Natural killer cell (primary cell): ENCODE results near the gene TLCD2. TPM values are rescaled to one million over a fixed set of nuclear protein-coding genes. Genes with fewer than 3 reads are reported as not detected.

Experiments used
- ATAC-seq, 3 donors: fragments of 150-1000 bp in 2 of 3; fragments of 200-7000 bp in 1 of 3; cut with Tn5 transposase; 1 replicate in 1 of 3; 2 replicates in 2 of 3; pipeline ENCODE4 v1.10.0; 2021; ENCODE audit warnings: mild to moderate bottlenecking in 2 of 3, moderate library complexity in 2 of 3
- DNase-seq, 2 donors: peaks; one replicate each; pipeline versions ENCODE4 v3.0.0 to v3.0.0-alpha.2; 2013 to 2021; ENCODE audit warnings: mixed read lengths in 1 of 2
- H3K27ac ChIP-seq: one replicate; pipeline ENCODE4 v1.5.1; 2013; ENCODE audit warnings: mild to moderate bottlenecking, low read length
- H3K27me3 ChIP-seq: one replicate; pipeline ENCODE4 v1.6.1; 2013; ENCODE audit warnings: low read length; ENCODE audit not compliant: control insufficient read depth, insufficient read depth
- H3K36me3 ChIP-seq: one replicate; pipeline ENCODE4 v1.6.1; 2013; ENCODE audit warnings: low read length; ENCODE audit not compliant: control insufficient read depth, insufficient read depth
- H3K4me1 ChIP-seq: one replicate; pipeline ENCODE4 v1.6.1; 2013; ENCODE audit warnings: low read length; ENCODE audit not compliant: control insufficient read depth, insufficient read depth
- H3K4me3 ChIP-seq: one replicate; pipeline ENCODE4 v1.5.1; 2013; ENCODE audit warnings: low read length
- H3K9me3 ChIP-seq: one replicate; pipeline ENCODE4 v1.6.1; 2013; ENCODE audit warnings: low read length; ENCODE audit not compliant: control insufficient read depth, insufficient read depth
- H3K27ac Mint-ChIP-seq, 2 donors: one replicate each; pipeline ENCODE4 v1.8.0; 2022; ENCODE audit warnings: mild to moderate bottlenecking in 2 of 2, mixed read lengths in 2 of 2, moderate library complexity in 1 of 2
- H3K27me3 Mint-ChIP-seq, 2 donors: one replicate each; pipeline ENCODE4 v1.8.0; 2022; ENCODE audit warnings: low read depth in 2 of 2, mixed read lengths in 2 of 2
- H3K36me3 Mint-ChIP-seq: one replicate; pipeline ENCODE4 v1.8.0; 2022; ENCODE audit warnings: mixed read lengths
- H3K4me1 Mint-ChIP-seq, 2 donors: one replicate each; pipeline ENCODE4 v1.8.0; 2022; ENCODE audit warnings: mixed read lengths in 2 of 2
- H3K4me3 Mint-ChIP-seq: one replicate; pipeline ENCODE4 v1.8.0; 2022; ENCODE audit warnings: mild to moderate bottlenecking, moderate library complexity, mixed read lengths
- H3K9me3 Mint-ChIP-seq, 2 donors: one replicate each; pipeline ENCODE4 v1.8.0; 2022; ENCODE audit warnings: mixed read lengths in 2 of 2
- WGBS: methylation state at CpG from one replicate; pipeline ENCODE4 v1.1.7; 2013; ENCODE audit warnings: missing lambda C conversion rate; ENCODE audit not compliant: insufficient coverage; 5-methylcytosine and 5-hydroxymethylcytosine counted together
- intact Hi-C: fragments of 100-400 bp; cut with micrococcal nuclease; formaldehyde crosslinking; loops from one replicate; pipeline ENCODE4 v1.14.2; 2022
- total RNA-seq, 4 donors: library from RNA; stranded (reverse); fragments of 120-200 nt in 1 of 4; gene quantifications; one replicate each; pipeline versions ENCODE4 v1.2.3 to v1.2.4, GENCODE V29; 2013 to 2022
- TF ChIP-seq, protein P1 (sequence below): fragments of 200-600 bp; IDR thresholded peaks from one replicate; pipeline ENCODE4 v1.8.0; 2022; ENCODE audit warnings: antibody characterized with exemption

Gene TLCD2
- total RNA-seq, 3 donors from 2014 or later (not counting 1 experiment from before 2014, with no cell fraction given), result 0.18 to 0.28 (median 0.28) TPM

DNA sequence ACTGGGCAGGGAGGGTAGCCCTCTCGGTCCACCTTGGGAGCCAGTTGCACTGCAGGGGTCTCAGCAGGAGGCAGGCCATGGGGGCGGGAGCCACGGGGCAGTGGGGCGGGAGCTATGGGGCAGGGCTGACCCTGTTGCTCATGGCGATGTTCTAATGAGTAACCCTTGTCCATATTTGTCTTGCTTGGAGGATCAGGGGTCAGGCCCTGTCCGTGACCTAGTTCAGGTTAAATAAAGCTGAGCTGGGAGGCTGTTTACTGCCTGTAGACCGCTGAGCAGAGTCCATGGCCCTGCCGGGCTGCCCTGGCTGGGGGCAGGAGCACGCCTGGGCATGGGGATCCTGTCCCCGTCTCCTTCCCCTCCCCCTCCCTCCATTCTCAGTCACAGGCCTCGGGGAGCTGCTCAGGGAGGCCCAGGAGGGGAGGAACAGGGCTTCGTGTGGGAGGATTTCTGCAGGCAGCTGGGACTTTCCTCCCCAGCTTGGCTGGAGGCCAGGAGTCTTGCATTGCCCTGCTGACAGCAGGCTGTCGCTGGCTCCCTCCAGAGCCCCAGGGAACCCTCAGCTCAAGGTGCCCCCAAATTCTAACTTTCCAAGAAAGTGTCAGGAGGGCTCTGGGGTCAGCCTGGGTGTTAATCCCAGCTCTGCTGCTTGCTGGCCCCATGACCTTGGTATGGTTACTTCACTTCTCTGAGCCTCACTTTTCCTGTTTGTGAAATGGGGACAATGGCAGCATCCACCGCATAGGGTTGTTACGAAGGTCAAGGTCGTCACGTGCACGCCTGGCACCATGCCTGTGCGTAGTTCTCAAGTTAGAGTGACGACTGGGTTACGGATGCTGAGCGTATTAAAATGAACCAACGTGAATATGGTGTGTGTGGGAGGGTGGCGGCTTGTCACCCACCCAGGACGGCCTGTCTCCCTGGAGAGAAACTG lies 26.4 kb upstream of the TLCD2 start:
- H3K27ac Mint-ChIP-seq, result no peak overlapping the region
- Histone ChIP-seq H3K9me3 (no peaks in the 10 kb centered on the region), H3K27ac (no peak overlapping the region), H3K27me3 (no peaks in the 10 kb centered on the region), H3K4me3 (no peak overlapping the region), H3K36me3 (peaks cover 24% of the 10 kb centered on the region), H3K4me1 (no peaks in the 10 kb centered on the region)
- TF ChIP-seq, protein P1, sequence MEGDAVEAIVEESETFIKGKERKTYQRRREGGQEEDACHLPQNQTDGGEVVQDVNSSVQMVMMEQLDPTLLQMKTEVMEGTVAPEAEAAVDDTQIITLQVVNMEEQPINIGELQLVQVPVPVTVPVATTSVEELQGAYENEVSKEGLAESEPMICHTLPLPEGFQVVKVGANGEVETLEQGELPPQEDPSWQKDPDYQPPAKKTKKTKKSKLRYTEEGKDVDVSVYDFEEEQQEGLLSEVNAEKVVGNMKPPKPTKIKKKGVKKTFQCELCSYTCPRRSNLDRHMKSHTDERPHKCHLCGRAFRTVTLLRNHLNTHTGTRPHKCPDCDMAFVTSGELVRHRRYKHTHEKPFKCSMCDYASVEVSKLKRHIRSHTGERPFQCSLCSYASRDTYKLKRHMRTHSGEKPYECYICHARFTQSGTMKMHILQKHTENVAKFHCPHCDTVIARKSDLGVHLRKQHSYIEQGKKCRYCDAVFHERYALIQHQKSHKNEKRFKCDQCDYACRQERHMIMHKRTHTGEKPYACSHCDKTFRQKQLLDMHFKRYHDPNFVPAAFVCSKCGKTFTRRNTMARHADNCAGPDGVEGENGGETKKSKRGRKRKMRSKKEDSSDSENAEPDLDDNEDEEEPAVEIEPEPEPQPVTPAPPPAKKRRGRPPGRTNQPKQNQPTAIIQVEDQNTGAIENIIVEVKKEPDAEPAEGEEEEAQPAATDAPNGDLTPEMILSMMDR, result no peak
- 86% methylated on average over 25 of the region's 25 CpGs for WGBS
- ATAC-seq (no peak), DNase-seq (peak in 1 of 2 donors; percentile 58)
- no peak overlapping the region for H3K4me3 Mint-ChIP-seq
- H3K9me3 Mint-ChIP-seq, result no peaks in the 10 kb centered on the region
- H3K27me3 Mint-ChIP-seq, result no peaks in the 10 kb centered on the region
- peaks cover 0 to 12% of the 10 kb centered on the region in 2 donors for H3K4me1 Mint-ChIP-seq
- intact Hi-C loops, result no loop called here
- H3K36me3 Mint-ChIP-seq, result no peaks in the 10 kb centered on the region

DNA sequence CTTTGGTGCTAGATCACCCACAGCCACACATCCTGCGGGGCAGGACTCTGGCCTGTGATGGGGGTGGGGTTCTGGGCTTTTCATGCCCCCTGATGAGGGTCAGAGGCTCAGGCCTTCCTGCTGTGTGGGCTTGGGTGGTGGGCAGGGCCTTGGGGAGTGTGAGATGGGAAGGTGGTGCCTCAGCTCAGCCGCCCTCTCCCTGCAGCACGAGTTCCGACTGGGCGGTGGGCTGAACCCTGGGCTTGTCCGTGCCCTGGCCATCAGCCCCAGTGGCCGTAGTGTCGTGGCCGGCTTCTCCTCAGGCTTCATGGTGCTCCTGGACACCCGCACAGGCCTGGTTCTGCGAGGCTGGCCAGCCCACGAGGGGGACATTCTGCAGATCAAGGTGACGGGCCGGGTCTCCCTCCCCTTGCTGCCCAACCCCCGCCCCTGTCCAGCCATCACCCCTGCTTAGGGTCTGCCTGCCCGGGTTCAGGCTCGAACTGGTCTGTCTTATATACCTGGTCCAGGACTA lies 25.7 kb upstream of the TLCD2 start:
- Histone ChIP-seq H3K9me3 (no peaks in the 10 kb centered on the region), H3K27ac (no peak overlapping the region), H3K4me3 (no peak overlapping the region), H3K4me1 (no peaks in the 10 kb centered on the region), H3K27me3 (no peaks in the 10 kb centered on the region), H3K36me3 (peaks cover 28% of the 10 kb centered on the region)
- no peak overlapping the region for H3K4me3 Mint-ChIP-seq
- intact Hi-C loops, result no loop called here
- 96% methylated on average over 17 of the region's 17 CpGs for WGBS
- no peak overlapping the region for H3K27ac Mint-ChIP-seq
- H3K27me3 Mint-ChIP-seq, result no peaks in the 10 kb centered on the region
- DNase-seq (no peak), ATAC-seq (no peak)
- H3K9me3 Mint-ChIP-seq, result no peaks in the 10 kb centered on the region
- TF ChIP-seq, protein P1, result no peak
- peaks cover 0 to 12% of the 10 kb centered on the region in 2 donors for H3K4me1 Mint-ChIP-seq
- H3K36me3 Mint-ChIP-seq, result no peaks in the 10 kb centered on the region

DNA sequence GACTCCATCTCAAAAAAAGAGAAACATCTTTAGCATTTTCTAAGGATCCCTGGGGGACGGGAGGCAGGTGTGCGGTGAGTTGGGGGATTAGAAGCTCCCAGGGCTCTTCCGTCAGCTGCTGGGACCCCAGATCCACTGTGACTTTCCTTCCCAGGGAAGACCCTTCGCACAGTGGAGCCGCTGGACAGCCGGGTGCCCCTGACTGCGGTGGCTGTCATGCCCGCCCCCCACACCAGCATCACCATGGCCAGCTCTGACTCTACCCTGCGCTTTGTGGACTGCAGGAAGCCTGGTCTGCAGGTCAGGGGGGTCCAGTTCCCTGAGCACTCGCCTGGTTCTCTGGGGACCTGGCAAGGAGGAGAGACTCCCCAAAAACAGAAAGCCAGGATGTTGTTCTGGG lies 25.2 kb upstream of the TLCD2 start:
- H3K36me3 ChIP-seq, result peaks cover 33% of the 10 kb centered on the region
- no peak overlapping the region for H3K4me3 Mint-ChIP-seq

More for the DNA sequence above, 25.2 kb upstream of the TLCD2 start:
- Mint-ChIP-seq H3K27ac (no peak overlapping the region), H3K27me3 (no peaks in the 10 kb centered on the region), H3K9me3 (no peaks in the 10 kb centered on the region), H3K36me3 (no peaks in the 10 kb centered on the region), H3K4me1 (peaks cover 0 to 12% of the 10 kb centered on the region in 2 donors)
- 96% methylated on average over 10 of the region's 10 CpGs for WGBS
- no peak overlapping the region for H3K4me3 ChIP-seq
- ATAC-seq, result no peak
- no peaks in the 10 kb centered on the region for H3K4me1 ChIP-seq
- TF ChIP-seq, protein P1, result no peak
- intact Hi-C loops, result no loop called here
- no peaks in the 10 kb centered on the region for H3K9me3 ChIP-seq
- DNase-seq, result no peak
- H3K27ac ChIP-seq, result no peak overlapping the region
- no peaks in the 10 kb centered on the region for H3K27me3 ChIP-seq
